ENCODE results near the gene OSBP2.

Gene OSBP2

DNA sequence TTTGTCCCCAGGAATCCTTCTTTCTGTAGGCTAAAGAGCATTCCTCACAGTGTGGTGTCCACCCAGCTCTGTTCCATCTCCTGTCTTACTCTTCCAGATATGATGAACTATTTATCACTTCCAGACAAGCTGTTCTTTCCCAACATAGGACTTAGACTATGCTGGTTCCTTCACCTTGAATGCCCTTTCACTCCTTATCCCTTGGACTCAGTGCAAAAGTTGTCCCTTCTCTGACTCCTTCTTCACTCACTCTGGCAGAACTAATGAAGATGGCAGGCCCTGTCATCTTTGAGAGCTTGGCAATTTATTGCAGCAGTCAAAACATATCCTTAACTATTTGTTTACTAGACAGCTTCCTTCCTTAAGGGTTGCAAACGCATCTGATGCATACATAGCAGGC is 3.5 kb upstream of the OSBP2 start:
- no peak for TF ChIP-seq FOXP2 (optimal IDR thresholded peaks at IDR 0.05; ENCODE audit: borderline replicate concordance, extremely low read depth, extremely low read length, insufficient read depth)
- TF ChIP-seq, protein P1, sequence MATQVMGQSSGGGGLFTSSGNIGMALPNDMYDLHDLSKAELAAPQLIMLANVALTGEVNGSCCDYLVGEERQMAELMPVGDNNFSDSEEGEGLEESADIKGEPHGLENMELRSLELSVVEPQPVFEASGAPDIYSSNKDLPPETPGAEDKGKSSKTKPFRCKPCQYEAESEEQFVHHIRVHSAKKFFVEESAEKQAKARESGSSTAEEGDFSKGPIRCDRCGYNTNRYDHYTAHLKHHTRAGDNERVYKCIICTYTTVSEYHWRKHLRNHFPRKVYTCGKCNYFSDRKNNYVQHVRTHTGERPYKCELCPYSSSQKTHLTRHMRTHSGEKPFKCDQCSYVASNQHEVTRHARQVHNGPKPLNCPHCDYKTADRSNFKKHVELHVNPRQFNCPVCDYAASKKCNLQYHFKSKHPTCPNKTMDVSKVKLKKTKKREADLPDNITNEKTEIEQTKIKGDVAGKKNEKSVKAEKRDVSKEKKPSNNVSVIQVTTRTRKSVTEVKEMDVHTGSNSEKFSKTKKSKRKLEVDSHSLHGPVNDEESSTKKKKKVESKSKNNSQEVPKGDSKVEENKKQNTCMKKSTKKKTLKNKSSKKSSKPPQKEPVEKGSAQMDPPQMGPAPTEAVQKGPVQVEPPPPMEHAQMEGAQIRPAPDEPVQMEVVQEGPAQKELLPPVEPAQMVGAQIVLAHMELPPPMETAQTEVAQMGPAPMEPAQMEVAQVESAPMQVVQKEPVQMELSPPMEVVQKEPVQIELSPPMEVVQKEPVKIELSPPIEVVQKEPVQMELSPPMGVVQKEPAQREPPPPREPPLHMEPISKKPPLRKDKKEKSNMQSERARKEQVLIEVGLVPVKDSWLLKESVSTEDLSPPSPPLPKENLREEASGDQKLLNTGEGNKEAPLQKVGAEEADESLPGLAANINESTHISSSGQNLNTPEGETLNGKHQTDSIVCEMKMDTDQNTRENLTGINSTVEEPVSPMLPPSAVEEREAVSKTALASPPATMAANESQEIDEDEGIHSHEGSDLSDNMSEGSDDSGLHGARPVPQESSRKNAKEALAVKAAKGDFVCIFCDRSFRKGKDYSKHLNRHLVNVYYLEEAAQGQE (IDR thresholded peaks at IDR 0.05; ENCODE audit: insufficient read depth in 1 of 2, low read depth in 2 of 2, low read length in 2 of 2): no peak

DNA sequence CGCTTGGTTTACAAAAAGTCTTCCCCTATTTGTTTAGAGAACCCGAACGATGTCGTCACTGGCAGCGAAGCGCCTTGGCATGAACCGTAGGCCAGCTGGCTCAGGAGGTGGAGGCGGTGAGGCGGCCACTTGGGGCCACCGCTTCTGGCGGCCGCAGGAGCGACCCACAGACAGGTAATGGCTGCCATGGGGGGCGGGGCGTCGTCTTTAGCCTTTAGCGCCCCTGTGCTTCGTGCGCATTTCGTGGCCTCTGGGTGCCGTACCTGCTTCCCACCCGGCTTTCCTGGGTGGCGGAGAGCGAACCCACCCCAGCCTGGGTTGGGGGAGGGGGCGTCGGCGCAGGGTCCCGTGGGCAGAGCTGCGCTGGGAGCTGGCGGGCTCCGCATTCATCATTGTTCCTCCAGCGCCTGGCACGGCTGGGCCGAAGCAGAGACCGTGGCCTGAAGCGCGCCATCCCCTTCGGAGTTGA is 469 bp upstream of the OSBP2 start:
- no peak for TF ChIP-seq SIN3A (IDR thresholded peaks at IDR 0.05; ENCODE audit: borderline replicate concordance, insufficient read depth, low read length)
- TF ChIP-seq FOXP2 (optimal IDR thresholded peaks at IDR 0.05; ENCODE audit: borderline replicate concordance, extremely low read depth, extremely low read length, insufficient read depth): no peak
- TF ChIP-seq POLR2AphosphoS5 (IDR thresholded peaks at IDR 0.05; ENCODE audit: low read depth, low read length): no peak
- no peak for TF ChIP-seq TAF1 (IDR thresholded peaks at IDR 0.05; ENCODE audit: borderline replicate concordance, insufficient read depth, low read length)
- TF ChIP-seq, protein P1 (IDR thresholded peaks at IDR 0.05; ENCODE audit: insufficient read depth in 1 of 2, low read depth in 2 of 2, low read length in 2 of 2): no peak

DNA sequence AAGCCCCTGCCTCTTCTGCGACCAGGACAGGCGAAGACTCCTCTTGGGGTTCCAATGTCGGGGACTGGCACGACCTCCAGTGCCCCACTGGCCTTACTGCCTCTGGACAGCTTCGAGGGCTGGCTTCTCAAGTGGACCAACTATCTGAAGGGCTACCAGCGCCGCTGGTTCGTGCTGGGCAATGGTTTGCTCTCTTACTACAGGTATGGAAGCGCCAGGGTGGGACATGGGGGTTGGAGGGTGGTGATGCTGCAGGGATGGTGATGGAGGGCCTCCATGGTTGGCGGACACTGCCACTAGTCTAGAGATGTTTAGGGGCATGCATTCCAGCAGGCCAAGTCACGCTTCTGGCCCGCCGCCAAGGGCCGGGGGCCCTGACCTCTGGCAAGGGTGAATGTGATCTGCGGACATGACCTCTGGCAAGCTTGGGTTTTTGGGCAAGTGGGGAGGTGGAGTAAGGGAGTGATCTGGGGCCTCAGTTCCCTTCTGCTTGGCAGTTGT is 727 bp downstream of the OSBP2 start:
- TF ChIP-seq TAF1 (IDR thresholded peaks at IDR 0.05; ENCODE audit: borderline replicate concordance, insufficient read depth, low read length) (no peak), POLR2AphosphoS5 (IDR thresholded peaks at IDR 0.05; ENCODE audit: low read depth, low read length) (no peak), FOXP2 (optimal IDR thresholded peaks at IDR 0.05; ENCODE audit: borderline replicate concordance, extremely low read depth, extremely low read length, insufficient read depth) (no peak)
- TF ChIP-seq, protein P1 (IDR thresholded peaks at IDR 0.05; ENCODE audit: insufficient read depth in 1 of 2, low read depth in 2 of 2, low read length in 2 of 2): no peak

DNA sequence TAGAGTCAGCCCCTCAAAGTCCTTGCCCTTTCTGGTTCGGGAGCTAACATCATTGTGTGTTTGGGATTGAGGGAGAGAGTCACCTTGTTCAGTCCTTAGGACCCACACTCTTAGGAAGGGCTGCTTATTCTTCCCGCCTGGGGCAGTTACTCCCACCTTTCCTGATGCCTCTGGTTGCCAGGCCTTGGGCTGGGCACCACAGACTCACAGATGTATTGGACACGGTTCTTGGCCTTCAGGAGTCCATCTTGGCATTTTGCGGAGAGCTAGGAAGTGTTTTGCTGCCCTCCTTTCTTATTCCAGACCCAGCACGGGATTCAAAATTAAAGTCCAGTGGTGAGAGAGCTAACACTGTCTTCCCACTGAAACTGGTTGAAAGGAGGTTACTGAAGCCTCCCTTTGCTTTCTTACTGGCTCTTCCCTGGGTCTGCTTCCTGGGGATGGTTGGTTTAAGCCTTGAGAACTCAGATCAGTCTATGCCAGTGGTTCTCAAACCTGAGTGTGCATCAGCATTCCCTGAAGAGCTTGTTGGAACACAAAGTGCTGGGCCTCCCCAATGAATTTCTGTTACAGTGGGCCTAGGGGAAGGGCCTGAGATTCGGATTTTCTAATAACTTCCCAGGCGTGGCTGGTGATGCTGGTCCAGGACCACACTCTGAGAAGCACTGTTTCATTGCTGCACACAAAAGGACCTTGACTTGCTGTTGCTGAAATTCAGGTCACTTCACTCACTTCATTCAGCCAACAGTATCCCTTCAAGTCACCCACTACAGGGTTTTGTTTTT is 1.4 kb downstream of the OSBP2 start:
- TF ChIP-seq SIN3A (IDR thresholded peaks at IDR 0.05; ENCODE audit: borderline replicate concordance, insufficient read depth, low read length) (no peak), POLR2AphosphoS5 (IDR thresholded peaks at IDR 0.05; ENCODE audit: low read depth, low read length) (no peak), TAF1 (IDR thresholded peaks at IDR 0.05; ENCODE audit: borderline replicate concordance, insufficient read depth, low read length) (no peak)
- TF ChIP-seq, protein P1 (IDR thresholded peaks at IDR 0.05; ENCODE audit: insufficient read depth in 1 of 2, low read depth in 2 of 2, low read length in 2 of 2): no peak

DNA sequence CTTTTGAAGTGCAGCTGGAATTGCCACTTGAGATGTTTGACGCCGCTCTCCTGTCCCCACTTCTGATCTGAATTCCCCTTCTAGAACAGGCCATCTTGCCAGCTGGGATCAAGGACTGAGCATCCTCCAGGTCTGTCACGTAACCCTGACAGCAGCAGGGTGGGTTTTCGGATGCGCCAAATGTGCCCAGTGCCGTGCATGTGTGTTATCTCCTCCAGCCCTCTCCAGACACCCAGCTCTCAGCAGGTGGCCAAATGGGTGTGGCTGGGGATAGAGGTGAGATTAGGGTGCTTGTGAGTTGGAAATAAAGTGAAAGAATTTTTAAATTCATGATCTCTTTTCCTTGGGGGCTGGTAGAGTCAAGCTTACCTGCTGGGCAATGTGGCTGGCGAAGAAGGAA is 3.3 kb downstream of the OSBP2 start:
- no peak for TF ChIP-seq FOXP2 (optimal IDR thresholded peaks at IDR 0.05; ENCODE audit: borderline replicate concordance, extremely low read depth, extremely low read length, insufficient read depth)
- TF ChIP-seq TAF1 (IDR thresholded peaks at IDR 0.05; ENCODE audit: borderline replicate concordance, insufficient read depth, low read length): no peak
- TF ChIP-seq, protein P1 (IDR thresholded peaks at IDR 0.05; ENCODE audit: insufficient read depth in 1 of 2, low read depth in 2 of 2, low read length in 2 of 2): no peak
- TF ChIP-seq POLR2AphosphoS5 (IDR thresholded peaks at IDR 0.05; ENCODE audit: low read depth, low read length): no peak

All from PFSK-1 (cell line).